Testis (tissue), 3 donors: ENCODE data around the gene TULP4. TPM values are rescaled to one million over a fixed set of nuclear protein-coding genes. Genes with fewer than 3 reads are reported as not detected.

Experiments used
- DNase-seq: peaks from one replicate; pipeline ENCODE4 v3.0.0-alpha.2; 2019
- H3K27ac ChIP-seq, 2 donors: fragments of 200-600 bp; sonication (generic); one replicate each; pipeline ENCODE4 v1.5.1; 2019
- H3K27me3 ChIP-seq: fragments of 200-600 bp; sonication (generic); one replicate; pipeline ENCODE4 v1.5.1; 2019
- H3K36me3 ChIP-seq: fragments of 200-600 bp; sonication (generic); one replicate; pipeline ENCODE4 v1.5.1; 2017; ENCODE audit warnings: low read depth; ENCODE audit errors: missing control alignments
- H3K4me1 ChIP-seq: fragments of 200-600 bp; sonication (generic); one replicate; pipeline ENCODE4 v1.5.1; 2019
- H3K4me3 ChIP-seq, 2 donors: fragments of 200-600 bp; sonication (generic); one replicate each; pipeline ENCODE4 v1.5.1; 2017 to 2019
- H3K9me3 ChIP-seq: fragments of 200-600 bp; sonication (generic); one replicate; pipeline ENCODE4 v1.5.1; 2017
- POLR2A ChIP-seq: fragments of 450-650 bp; IDR thresholded peaks from one replicate; pipeline ENCODE4 v1.6.1; 2017; ENCODE audit warnings: antibody characterized with exemption, mild to moderate bottlenecking, moderate library complexity
- WGBS, 2 donors: methylation state at CpG; one replicate each; pipeline ENCODE4 v1.1.5; 2018; 5-methylcytosine and 5-hydroxymethylcytosine counted together
- intact Hi-C: fragments of 100-400 bp; cut with DNase I; formaldehyde crosslinking; loops from one replicate; pipeline ENCODE4 v1.15.1; 2023; ENCODE audit warnings: low total_unique reads
- polyA plus RNA-seq: library from polyadenylated mRNA; stranded (reverse); fragments of 350-450 nt; fragmentation: Illumina TruSeq; extraction: RNeasy Lipid Tissue Mini Kit (QIAGEN cat#74804); gene quantifications from one replicate; pipeline ENCODE4 v1.2.3, GENCODE V29; 2014; ENCODE audit warnings: low read depth, low replicate concordance; ENCODE audit not compliant: insufficient read depth
- total RNA-seq, 2 donors: library from RNA; depleted of rRNA; stranded (reverse); fragments of >200 nt; gene quantifications; one replicate each; pipeline ENCODE4 v1.2.3, GENCODE V29; 2016
- TF ChIP-seq, protein P1 (sequence below), 3 experiments: fragments of 450-650 bp in 2 of 3; fragments of 200-600 bp in 1 of 3; sonication (generic) in 1 of 3; IDR thresholded peaks; one replicate each; pipeline ENCODE4 v1.5.1; 2016 to 2019; ENCODE audit warnings: antibody characterized with exemption in 3 of 3, mild to moderate bottlenecking in 2 of 3, moderate library complexity in 1 of 3

Gene TULP4
- total and polyA plus RNA-seq, 3 donors from 2014 or later: 18.0 to 211 (median 116) TPM

DNA sequence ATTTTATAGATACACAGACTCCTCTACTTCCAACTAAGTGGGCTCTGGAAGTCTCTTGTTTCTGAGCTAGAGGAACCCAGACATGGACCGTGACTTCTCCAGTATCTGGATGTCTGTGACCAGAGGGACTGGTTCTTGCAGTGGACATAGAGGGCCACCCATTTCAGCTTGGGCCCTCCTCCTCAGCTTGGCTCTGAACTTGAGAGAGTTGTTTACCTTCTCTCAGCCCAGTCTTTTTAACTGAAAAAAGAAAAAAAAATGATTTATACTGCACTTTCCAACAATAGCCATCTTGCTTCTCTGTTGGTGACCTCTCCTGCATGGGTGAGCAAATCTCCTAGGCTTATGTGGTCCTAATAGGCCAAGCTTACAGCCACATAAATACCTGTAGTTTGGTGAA, 187.3 kb downstream of the TULP4 start:
- no peak for TF ChIP-seq POLR2A
- TF ChIP-seq, protein P1, sequence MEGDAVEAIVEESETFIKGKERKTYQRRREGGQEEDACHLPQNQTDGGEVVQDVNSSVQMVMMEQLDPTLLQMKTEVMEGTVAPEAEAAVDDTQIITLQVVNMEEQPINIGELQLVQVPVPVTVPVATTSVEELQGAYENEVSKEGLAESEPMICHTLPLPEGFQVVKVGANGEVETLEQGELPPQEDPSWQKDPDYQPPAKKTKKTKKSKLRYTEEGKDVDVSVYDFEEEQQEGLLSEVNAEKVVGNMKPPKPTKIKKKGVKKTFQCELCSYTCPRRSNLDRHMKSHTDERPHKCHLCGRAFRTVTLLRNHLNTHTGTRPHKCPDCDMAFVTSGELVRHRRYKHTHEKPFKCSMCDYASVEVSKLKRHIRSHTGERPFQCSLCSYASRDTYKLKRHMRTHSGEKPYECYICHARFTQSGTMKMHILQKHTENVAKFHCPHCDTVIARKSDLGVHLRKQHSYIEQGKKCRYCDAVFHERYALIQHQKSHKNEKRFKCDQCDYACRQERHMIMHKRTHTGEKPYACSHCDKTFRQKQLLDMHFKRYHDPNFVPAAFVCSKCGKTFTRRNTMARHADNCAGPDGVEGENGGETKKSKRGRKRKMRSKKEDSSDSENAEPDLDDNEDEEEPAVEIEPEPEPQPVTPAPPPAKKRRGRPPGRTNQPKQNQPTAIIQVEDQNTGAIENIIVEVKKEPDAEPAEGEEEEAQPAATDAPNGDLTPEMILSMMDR (IDR thresholded peaks at IDR 0.05): no peak
- H3K27ac ChIP-seq: no peak overlapping the region
- WGBS, 2 donors: 83 to 100% methylated on average over 1 of the region's 1 CpG

DNA sequence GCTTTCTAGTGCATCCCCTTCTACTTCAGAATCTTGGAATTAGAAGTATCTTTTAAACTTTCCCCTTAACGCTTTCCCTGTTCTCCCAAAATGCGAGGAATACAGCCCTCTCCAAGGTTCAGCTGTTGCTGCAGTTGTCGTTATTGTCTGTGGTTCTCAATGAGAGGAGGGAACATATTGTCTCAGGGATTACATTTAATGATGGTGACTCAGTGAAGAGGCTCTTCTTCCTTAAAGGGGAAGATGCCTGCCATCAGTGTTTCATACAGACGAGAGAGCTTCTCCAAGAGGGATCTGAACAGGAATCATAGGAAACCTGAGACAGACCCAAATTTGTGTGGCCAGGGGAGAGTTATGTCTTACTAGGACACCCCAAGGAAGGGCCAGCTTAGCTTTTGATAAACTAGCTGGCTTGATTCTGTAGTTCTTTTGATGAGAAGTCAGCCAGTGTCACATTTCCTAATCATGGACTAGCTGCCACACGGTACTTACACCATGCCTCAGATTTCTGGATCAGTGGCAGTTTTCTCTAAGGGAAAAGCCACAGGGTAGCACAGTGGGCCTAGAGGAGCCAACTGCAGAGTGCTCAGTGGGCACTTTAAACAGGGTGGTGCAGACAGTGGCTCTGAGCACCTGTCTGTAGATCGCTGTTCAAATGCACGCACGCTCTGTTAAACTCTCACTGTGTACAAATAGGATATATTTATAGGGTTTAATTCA, 187.9 kb downstream of the TULP4 start:
- Histone ChIP-seq H3K27me3 (no peaks in the 10 kb centered on the region), H3K9me3 (no peaks in the 10 kb centered on the region), H3K27ac (no peak overlapping the region), H3K36me3 (no peaks in the 10 kb centered on the region), H3K4me3 (no peak overlapping the region), H3K4me1 (no peaks in the 10 kb centered on the region)
- intact Hi-C loops: no loop called here
- DNase-seq: no peak
- 85 to 94% methylated on average over 8 of the region's 8 CpGs for WGBS, 2 donors
- TF ChIP-seq, protein P1 (IDR thresholded peaks at IDR 0.05): no peak
- TF ChIP-seq POLR2A: no peak

More for the DNA sequence above, 187.3 kb downstream of the TULP4 start:
- H3K27me3 ChIP-seq: no peaks in the 10 kb centered on the region
- no peak overlapping the region for H3K4me3 ChIP-seq
- H3K36me3 ChIP-seq: no peaks in the 10 kb centered on the region
- intact Hi-C loops: no loop called here
- no peaks in the 10 kb centered on the region for H3K4me1 ChIP-seq
- no peak for DNase-seq
- H3K9me3 ChIP-seq: no peaks in the 10 kb centered on the region

DNA sequence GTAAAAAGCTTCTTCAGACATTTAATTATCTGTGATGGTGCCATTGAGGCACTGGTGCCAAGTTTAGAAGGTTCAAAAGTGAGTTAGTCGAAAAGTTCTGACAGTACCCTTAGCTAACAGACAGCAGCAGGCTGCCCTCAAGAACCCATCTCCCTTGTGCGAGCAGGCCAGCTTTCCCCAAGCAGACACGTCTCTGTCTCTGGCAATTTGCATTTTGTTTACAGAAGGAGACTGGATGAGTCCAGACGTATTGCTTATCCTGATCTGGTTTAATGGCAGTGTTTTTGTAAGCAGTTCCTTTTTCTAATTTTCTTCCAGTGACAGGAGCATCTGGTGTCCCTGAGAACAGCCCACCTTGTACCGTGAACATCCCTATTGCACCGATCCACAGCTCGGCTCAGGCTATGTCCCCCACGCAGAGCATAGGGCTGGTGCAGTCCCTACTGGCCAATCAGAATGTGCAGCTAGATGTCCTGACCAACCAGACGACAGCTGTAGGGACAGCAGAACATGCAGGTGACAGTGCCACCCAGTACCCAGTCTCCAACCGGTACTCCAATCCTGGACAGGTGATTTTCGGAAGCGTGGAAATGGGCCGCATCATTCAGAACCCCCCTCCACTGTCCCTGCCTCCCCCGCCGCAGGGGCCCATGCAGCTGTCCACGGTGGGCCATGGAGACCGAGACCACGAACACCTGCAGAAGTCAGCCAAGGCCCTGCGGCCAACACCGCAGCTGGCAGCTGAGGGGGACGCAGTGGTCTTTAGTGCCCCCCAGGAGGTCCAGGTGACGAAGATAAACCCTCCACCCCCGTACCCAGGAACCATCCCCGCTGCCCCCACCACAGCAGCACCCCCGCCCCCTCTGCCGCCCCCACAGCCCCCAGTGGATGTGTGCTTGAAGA, 189.3 kb downstream of the TULP4 start:
- no peak for DNase-seq
- H3K4me1 ChIP-seq: no peaks in the 10 kb centered on the region
- no peak overlapping the region for H3K4me3 ChIP-seq
- TF ChIP-seq, protein P1 (IDR thresholded peaks at IDR 0.05): no peak
- TF ChIP-seq POLR2A: no peak
- H3K27ac ChIP-seq: no peak overlapping the region
- intact Hi-C loops: no loop called here
- no peaks in the 10 kb centered on the region for H3K9me3 ChIP-seq
- no peaks in the 10 kb centered on the region for H3K27me3 ChIP-seq
- no peaks in the 10 kb centered on the region for H3K36me3 ChIP-seq
- 92 to 97% methylated on average over 14 to 24 of the region's 26 CpGs for WGBS, 2 donors

DNA sequence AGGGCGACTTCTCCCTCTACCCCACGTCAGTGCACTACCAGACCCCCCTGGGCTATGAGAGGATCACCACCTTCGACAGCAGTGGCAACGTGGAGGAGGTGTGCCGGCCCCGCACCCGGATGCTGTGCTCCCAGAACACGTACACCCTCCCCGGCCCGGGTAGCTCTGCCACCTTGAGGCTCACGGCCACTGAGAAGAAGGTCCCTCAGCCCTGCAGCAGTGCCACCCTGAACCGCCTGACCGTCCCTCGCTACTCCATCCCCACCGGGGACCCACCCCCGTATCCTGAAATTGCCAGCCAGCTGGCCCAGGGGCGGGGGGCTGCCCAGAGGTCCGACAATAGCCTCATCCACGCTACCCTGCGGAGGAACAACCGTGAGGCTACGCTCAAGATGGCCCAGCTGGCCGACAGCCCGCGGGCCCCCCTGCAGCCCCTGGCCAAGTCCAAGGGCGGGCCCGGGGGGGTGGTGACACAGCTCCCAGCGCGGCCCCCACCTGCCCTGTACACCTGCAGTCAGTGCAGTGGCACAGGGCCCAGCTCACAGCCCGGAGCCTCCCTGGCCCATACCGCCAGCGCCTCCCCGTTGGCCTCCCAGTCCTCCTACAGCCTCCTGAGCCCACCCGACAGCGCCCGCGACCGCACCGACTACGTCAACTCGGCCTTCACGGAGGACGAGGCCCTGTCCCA, 190.1 kb downstream of the TULP4 start:
- TF ChIP-seq, protein P1 (IDR thresholded peaks at IDR 0.05): no peak
- no peak for TF ChIP-seq POLR2A
- Histone ChIP-seq H3K4me1 (no peaks in the 10 kb centered on the region), H3K27ac (no peak overlapping the region), H3K9me3 (no peaks in the 10 kb centered on the region), H3K4me3 (no peak overlapping the region), H3K36me3 (no peaks in the 10 kb centered on the region), H3K27me3 (no peaks in the 10 kb centered on the region)
- 90 to 96% methylated on average over 16 to 43 of the region's 43 CpGs for WGBS, 2 donors
- intact Hi-C loops: no loop called here
- no peak for DNase-seq
